GM12878 (cell line): ENCODE measurements around the gene ZBTB21.

ENCODE experiments used
- KDM1A ChIP-seq: fragments of 200-600 bp; sonication (generic); IDR thresholded peaks from 2 replicates; pipeline ENCODE4 v1.6.1; 2016; ENCODE audit warnings: borderline replicate concordance
- MXI1 ChIP-seq: fragments of 150-350 bp; IDR thresholded peaks from 2 replicates; pipeline ENCODE4 v1.6.1; 2011; ENCODE audit warnings: low read depth, mild to moderate bottlenecking, inconsistent platforms, low read length, improper control_type of control experiment
- POLR2AphosphoS5 ChIP-seq: IDR thresholded peaks from 2 replicates; pipeline ENCODE4 v1.6.1; 2011; ENCODE audit warnings: mild to moderate bottlenecking, low read length, inconsistent platforms
- ZNF384 ChIP-seq: IDR thresholded peaks from 2 replicates; pipeline ENCODE4 v1.6.1; 2012; ENCODE audit warnings: low read depth, mild to moderate bottlenecking, low read length, improper control_type of control experiment, borderline replicate concordance
- TF ChIP-seq, protein P1 (sequence below), 3 experiments: IDR thresholded peaks in 2 of 3; conservative IDR thresholded peaks in 1 of 3; 2 replicates each; pipeline ENCODE4 v1.5.1; 2011; ENCODE audit warnings: low read depth in 3 of 3, low read length in 3 of 3, mild to moderate bottlenecking in 3 of 3, control low read depth in 2 of 3, moderate library complexity in 2 of 3, inconsistent platforms in 1 of 3, mixed read lengths in 1 of 3; ENCODE audit not compliant: control insufficient read depth in 2 of 3, insufficient read depth in 1 of 3; ENCODE audit errors: extremely low read depth in 1 of 3
- TF ChIP-seq, protein P2 (sequence below): fragments of 450-650 bp; IDR thresholded peaks from 2 replicates; pipeline ENCODE4 v1.6.1; 2016; ENCODE audit warnings: mild to moderate bottlenecking, moderate library complexity, borderline replicate concordance

DNA sequence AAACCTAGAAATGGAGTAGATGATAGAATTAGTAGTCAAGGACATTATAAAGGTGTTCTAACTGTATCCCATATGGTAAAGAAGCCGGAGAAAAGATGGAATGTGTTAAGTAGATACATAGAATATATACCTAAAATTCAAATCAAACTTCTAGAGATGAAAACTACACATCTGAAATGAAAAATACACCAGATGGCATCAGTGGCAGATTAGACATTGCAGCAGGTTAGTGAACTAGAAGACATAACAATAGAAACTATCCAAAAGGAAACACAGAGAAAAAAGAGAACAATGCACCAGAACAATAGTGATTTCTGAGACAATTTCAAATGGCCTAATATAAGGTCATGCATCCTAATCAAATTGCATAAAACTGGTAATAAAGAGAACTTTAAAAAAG is 26.9 kb downstream of the ZBTB21 start:
- TF ChIP-seq, protein P1, sequence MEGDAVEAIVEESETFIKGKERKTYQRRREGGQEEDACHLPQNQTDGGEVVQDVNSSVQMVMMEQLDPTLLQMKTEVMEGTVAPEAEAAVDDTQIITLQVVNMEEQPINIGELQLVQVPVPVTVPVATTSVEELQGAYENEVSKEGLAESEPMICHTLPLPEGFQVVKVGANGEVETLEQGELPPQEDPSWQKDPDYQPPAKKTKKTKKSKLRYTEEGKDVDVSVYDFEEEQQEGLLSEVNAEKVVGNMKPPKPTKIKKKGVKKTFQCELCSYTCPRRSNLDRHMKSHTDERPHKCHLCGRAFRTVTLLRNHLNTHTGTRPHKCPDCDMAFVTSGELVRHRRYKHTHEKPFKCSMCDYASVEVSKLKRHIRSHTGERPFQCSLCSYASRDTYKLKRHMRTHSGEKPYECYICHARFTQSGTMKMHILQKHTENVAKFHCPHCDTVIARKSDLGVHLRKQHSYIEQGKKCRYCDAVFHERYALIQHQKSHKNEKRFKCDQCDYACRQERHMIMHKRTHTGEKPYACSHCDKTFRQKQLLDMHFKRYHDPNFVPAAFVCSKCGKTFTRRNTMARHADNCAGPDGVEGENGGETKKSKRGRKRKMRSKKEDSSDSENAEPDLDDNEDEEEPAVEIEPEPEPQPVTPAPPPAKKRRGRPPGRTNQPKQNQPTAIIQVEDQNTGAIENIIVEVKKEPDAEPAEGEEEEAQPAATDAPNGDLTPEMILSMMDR (IDR thresholded peaks at IDR 0.05 in 2 of 3, conservative IDR thresholded peaks at IDR 0.05 in 1 of 3; ENCODE audit: control insufficient read depth in 2 of 3, extremely low read depth in 1 of 3, insufficient read depth in 1 of 3, low read depth in 3 of 3, low read length in 3 of 3): no peak
- TF ChIP-seq ZNF384 (no peak), KDM1A (no peak), POLR2AphosphoS5 (no peak), MXI1 (no peak)
- TF ChIP-seq, protein P2, sequence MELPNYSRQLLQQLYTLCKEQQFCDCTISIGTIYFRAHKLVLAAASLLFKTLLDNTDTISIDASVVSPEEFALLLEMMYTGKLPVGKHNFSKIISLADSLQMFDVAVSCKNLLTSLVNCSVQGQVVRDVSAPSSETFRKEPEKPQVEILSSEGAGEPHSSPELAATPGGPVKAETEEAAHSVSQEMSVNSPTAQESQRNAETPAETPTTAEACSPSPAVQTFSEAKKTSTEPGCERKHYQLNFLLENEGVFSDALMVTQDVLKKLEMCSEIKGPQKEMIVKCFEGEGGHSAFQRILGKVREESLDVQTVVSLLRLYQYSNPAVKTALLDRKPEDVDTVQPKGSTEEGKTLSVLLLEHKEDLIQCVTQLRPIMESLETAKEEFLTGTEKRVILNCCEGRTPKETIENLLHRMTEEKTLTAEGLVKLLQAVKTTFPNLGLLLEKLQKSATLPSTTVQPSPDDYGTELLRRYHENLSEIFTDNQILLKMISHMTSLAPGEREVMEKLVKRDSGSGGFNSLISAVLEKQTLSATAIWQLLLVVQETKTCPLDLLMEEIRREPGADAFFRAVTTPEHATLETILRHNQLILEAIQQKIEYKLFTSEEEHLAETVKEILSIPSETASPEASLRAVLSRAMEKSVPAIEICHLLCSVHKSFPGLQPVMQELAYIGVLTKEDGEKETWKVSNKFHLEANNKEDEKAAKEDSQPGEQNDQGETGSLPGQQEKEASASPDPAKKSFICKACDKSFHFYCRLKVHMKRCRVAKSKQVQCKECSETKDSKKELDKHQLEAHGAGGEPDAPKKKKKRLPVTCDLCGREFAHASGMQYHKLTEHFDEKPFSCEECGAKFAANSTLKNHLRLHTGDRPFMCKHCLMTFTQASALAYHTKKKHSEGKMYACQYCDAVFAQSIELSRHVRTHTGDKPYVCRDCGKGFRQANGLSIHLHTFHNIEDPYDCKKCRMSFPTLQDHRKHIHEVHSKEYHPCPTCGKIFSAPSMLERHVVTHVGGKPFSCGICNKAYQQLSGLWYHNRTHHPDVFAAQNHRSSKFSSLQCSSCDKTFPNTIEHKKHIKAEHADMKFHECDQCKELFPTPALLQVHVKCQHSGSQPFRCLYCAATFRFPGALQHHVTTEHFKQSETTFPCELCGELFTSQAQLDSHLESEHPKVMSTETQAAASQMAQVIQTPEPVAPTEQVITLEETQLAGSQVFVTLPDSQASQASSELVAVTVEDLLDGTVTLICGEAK: no peak
